Mucosa of rectum (tissue), 2 donors: ENCODE data around the gene UBE2L3.

Experiments used
- H3K27ac ChIP-seq, 2 donors: one replicate each; pipeline ENCODE4 v1.7.0; 2013; ENCODE audit warnings: inconsistent platforms in 2 of 2, low read depth in 2 of 2, low read length in 2 of 2
- H3K27me3 ChIP-seq, 2 donors: one replicate each; pipeline ENCODE4 v1.7.0; 2013; ENCODE audit warnings: low read length in 2 of 2; ENCODE audit not compliant: control insufficient read depth in 2 of 2, insufficient read depth in 2 of 2
- H3K36me3 ChIP-seq, 2 donors: one replicate each; pipeline ENCODE4 v1.7.0; 2013; ENCODE audit warnings: low read length in 2 of 2; ENCODE audit not compliant: control insufficient read depth in 2 of 2, insufficient read depth in 2 of 2
- H3K4me1 ChIP-seq, 2 donors: one replicate each; pipeline ENCODE4 v1.7.0; 2013; ENCODE audit warnings: low read length in 2 of 2, mild to moderate bottlenecking in 1 of 2; ENCODE audit not compliant: control insufficient read depth in 2 of 2, insufficient read depth in 2 of 2
- H3K4me3 ChIP-seq, 2 donors: one replicate each; pipeline ENCODE4 v1.7.0; 2013; ENCODE audit warnings: low read length in 2 of 2
- H3K9ac ChIP-seq, 2 donors: one replicate each; pipeline ENCODE4 v1.7.0; 2013; ENCODE audit warnings: low read length in 2 of 2, low read depth in 1 of 2, mild to moderate bottlenecking in 1 of 2
- H3K9me3 ChIP-seq, 2 donors: one replicate each; pipeline ENCODE4 v1.7.0; 2013; ENCODE audit warnings: low read length in 2 of 2; ENCODE audit not compliant: control insufficient read depth in 2 of 2
- donor health status: healthy.
- donor health status: Normal muscosa, but diverticular disease.

UBE2L3 gene

GRCh38 chr22:21621025-21621424 lies 53.5 kb downstream of the UBE2L3 start:
- no peak overlapping the region for H3K9ac ChIP-seq
- H3K27ac ChIP-seq = no peak overlapping the region
- peaks cover 23 to 24% of the 10 kb centered on the region in 2 donors for H3K36me3 ChIP-seq
- H3K4me3 ChIP-seq = no peak overlapping the region
- H3K4me1 ChIP-seq = peaks cover 0 to 4% of the 10 kb centered on the region in 2 donors
- H3K27me3 ChIP-seq = no peaks in the 10 kb centered on the region
- no peaks in the 10 kb centered on the region for H3K9me3 ChIP-seq

DNA sequence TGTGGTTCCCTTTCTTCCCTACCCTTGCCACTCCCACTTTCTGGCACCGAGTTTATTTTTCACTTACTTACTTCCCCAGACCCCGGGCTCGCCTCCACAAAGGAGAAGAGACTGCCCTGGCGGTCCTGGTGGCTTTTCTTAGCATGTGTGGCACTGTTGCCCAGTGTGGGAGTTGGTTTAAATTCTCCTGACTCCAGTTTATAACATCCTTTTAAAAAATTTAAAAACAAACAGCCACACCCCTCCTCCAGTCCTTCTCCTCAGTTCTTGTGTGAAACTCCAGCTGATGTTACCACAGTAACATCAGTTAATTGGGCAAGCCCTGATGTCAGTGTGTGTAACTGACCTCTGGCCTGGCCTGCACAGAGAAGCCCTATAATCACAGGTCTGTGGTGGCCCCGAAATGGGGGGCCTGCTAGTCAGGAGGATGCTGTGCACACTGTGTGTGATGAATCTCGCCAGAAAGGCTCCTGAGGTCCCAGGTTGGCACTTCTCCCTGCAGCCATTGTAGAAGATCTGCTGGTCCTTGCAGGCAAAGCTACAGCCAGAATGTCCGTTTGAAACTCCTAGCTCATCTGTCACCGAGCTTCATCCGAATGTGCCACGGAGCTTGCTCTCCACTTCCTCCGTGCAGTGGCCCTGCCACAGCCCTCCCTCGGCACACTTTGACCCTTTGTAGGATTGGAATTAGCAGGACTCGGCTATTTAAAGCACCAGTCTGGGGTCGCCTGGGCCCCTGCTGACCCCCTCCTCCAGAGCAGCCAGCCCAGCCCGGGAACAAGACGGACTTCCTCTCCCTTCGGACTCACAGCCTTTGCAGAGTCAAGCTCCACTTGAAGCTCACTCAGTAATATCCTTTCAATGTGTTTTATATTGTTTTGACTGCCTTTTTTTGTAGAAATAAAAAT lies 54.8 kb downstream of the UBE2L3 start:
- H3K4me1 ChIP-seq = peaks cover 0 to 4% of the 10 kb centered on the region in 2 donors
- no peak overlapping the region for H3K27ac ChIP-seq

DNA sequence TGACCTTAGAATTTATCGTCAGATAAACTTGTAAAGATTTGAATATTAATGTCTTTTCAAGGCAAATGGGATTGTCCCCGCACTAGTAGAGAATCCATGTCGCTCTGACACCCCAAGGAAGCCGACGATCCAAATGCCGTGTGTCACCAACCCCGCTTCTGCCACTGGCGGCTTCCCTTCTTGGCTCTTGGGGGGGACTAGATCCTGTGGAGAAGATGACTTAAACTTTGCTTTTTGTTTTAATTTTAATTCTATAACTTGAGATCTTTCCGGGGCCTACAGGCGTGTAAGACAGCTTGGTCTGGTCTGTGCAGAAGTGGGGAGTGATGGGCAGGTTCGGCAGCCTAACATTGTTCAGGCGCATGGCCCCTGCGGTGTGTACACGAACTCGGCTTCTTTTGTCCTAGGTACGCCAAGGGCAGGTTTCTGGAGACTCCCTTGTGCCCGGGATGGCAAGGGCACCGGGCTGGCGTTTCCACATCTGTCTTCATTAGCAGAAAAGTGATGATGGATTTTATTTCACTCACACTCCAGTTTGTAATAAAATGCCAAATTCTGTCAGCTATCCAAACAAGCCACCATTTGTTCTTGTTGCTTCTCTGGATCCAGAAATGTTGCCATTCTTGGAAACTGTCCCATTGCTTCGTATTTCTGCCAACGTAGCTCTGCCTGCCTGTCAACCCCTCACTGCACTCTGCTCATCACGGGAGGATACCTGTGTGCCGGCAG lies 55.6 kb downstream of the UBE2L3 start:
- Histone ChIP-seq H3K27me3 (no peaks in the 10 kb centered on the region), H3K4me1 (peaks cover 2 to 4% of the 10 kb centered on the region in 2 donors), H3K9ac (no peak overlapping the region), H3K4me3 (no peak overlapping the region), H3K27ac (no peak overlapping the region), H3K9me3 (no peaks in the 10 kb centered on the region), H3K36me3 (peaks cover 25 to 36% of the 10 kb centered on the region in 2 donors)

More for the DNA sequence above, 54.8 kb downstream of the UBE2L3 start:
- Histone ChIP-seq H3K27me3 (no peaks in the 10 kb centered on the region), H3K9ac (no peak overlapping the region), H3K36me3 (peaks cover 25 to 32% of the 10 kb centered on the region in 2 donors), H3K9me3 (no peaks in the 10 kb centered on the region), H3K4me3 (no peak overlapping the region)

DNA sequence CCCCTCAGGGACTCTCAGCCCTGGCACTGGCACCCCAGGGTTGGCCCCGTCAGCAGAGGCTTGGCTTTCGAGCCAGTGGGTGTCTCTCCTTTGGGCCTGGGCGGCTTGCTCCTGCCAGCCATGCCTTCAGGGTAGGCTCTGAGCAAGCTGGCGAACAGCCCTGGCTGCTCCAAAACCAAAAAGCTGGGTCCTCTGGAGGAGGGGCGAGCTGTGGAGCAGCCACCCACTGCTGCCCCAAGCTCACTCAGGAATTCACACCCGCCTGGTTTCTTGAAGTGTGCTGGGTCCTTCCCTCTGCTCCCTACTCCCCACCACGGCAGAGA lies 56.1 kb downstream of the UBE2L3 start:
- H3K4me3 ChIP-seq = no peak overlapping the region
- no peak overlapping the region for H3K27ac ChIP-seq
- peaks cover 4 to 5% of the 10 kb centered on the region in 2 donors for H3K4me1 ChIP-seq
- H3K36me3 ChIP-seq = peaks cover 25 to 39% of the 10 kb centered on the region in 2 donors
- H3K9ac ChIP-seq = no peak overlapping the region
- H3K9me3 ChIP-seq = no peaks in the 10 kb centered on the region
- no peaks in the 10 kb centered on the region for H3K27me3 ChIP-seq

- Histone ChIP-seq H3K27ac (no peak overlapping the region), H3K9me3 (no peaks in the 10 kb centered on the region), H3K9ac (no peak overlapping the region), H3K36me3 (peaks cover 25 to 33% of the 10 kb centered on the region in 2 donors), H3K4me1 (peaks cover 8 to 9% of the 10 kb centered on the region in 2 donors), H3K4me3 (no peak overlapping the region), H3K27me3 (no peaks in the 10 kb centered on the region)
Measured at GRCh38 chr22:21624120-21624879, 56.8 kb downstream of the UBE2L3 start.

DNA sequence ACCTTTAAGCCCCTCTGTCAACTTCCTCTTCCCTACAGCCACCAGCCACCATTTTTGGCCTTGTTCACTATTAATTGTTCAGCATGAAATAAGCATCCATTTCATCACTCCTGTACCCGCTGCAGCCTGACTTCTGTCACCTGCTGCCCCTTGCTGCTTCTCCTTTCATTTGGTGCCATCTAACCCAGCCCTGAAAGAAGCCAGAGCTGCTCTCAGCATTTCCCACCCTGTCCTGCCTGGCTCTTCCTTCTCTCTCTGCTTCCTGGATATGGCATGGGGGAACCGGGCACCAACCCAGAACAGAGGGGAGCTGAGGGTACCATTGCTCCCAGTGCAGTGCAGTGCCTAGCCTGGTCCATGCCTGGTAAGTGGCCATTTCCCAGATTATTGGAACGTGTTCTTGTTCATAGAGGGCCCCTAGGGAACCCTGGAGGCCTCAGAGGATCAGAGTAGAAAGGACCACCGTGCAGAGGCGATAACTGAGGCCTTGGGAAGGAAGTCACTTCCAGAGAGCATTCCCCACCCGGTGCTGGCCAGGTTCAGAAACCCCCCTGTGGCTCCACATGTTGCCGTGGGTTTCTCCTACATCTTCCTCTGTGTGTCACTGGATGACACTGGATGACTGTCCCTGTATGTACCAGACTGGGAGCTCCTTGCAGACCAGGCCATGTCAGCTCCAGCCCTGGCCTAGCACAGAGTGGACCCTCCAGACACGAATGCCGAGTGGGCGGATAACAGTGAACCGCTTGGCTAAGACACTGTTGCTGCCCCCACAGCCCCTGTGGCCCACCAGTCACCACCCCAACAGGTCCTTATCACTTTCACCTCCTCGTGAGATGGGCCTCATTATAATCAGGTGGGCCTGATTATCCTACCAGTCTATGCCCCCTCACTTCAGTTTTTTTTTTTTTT lies 57.6 kb downstream of the UBE2L3 start:
- peaks cover 24 to 32% of the 10 kb centered on the region in 2 donors for H3K36me3 ChIP-seq
- H3K27ac ChIP-seq = no peak overlapping the region
- H3K4me3 ChIP-seq = no peak overlapping the region
- no peaks in the 10 kb centered on the region for H3K9me3 ChIP-seq
- peaks cover 8 to 9% of the 10 kb centered on the region in 2 donors for H3K4me1 ChIP-seq
- H3K27me3 ChIP-seq = no peaks in the 10 kb centered on the region
- H3K9ac ChIP-seq = no peak overlapping the region

- Histone ChIP-seq H3K27ac (no peak overlapping the region), H3K36me3 (peaks cover 18 to 26% of the 10 kb centered on the region in 2 donors)
Measured at GRCh38 chr22:21626073-21626734, 58.7 kb downstream of the UBE2L3 start.

GRCh38 chr22:21626735-21627469 lies 59.4 kb downstream of the UBE2L3 start:
- no peaks in the 10 kb centered on the region for H3K27me3 ChIP-seq
- H3K4me1 ChIP-seq = peaks cover 5 to 9% of the 10 kb centered on the region in 2 donors
- no peaks in the 10 kb centered on the region for H3K9me3 ChIP-seq
- H3K36me3 ChIP-seq = peaks cover 18 to 26% of the 10 kb centered on the region in 2 donors
- H3K27ac ChIP-seq = no peak overlapping the region
- H3K4me3 ChIP-seq = no peak overlapping the region
- H3K9ac ChIP-seq = no peak overlapping the region

More at GRCh38 chr22:21626073-21626734, 58.7 kb downstream of the UBE2L3 start:
- no peaks in the 10 kb centered on the region for H3K9me3 ChIP-seq
- no peak overlapping the region for H3K9ac ChIP-seq
- no peak overlapping the region for H3K4me3 ChIP-seq
- H3K4me1 ChIP-seq = peaks cover 7 to 9% of the 10 kb centered on the region in 2 donors
- H3K27me3 ChIP-seq = no peaks in the 10 kb centered on the region
